Fibroblast of mammary gland (primary cell): ENCODE measurements around the gene ST3GAL4.
A peak's percentile ranks its signal among the peaks of the same experiment; 100 is the strongest.
"Not testable (repeated sequence)": the region's sequence is repeated elsewhere in the genome, so short reads cannot be mapped to it uniquely, and the experiment has no call there.

Source experiments
- DNase-seq: peaks from one replicate; pipeline ENCODE4 v3.0.0-alpha.2; 2010; ENCODE audit warnings: low read depth
- H3K4me3 ChIP-seq: 2 replicates; pipeline ENCODE4 v1.5.1; 2011; ENCODE audit warnings: low read depth, mild to moderate bottlenecking, low read length, moderate library complexity; ENCODE audit not compliant: control insufficient read depth
- CTCF ChIP-seq: conservative IDR thresholded peaks from 2 replicates; pipeline ENCODE4 v1.5.1; 2011; ENCODE audit warnings: low read depth, low read length, inconsistent platforms; ENCODE audit not compliant: control insufficient read depth, insufficient read depth

ST3GAL4 gene

GRCh38 chr11:126355324-126355925, at the start of gene ST3GAL4:
ST3GAL4 (plus strand) TSS chr11:126355686; CDS start chr11:126406156, 50,470 bp downstream.
- no peak for TF ChIP-seq CTCF
- peak within 1 kb of the TSS; percentile 84 for H3K4me3 ChIP-seq
- DNase-seq = peak; percentile 58

- H3K4me3 ChIP-seq = no peak overlapping the region
- no peak for DNase-seq
- no peak for TF ChIP-seq CTCF
Measured at GRCh38 chr11:126305699-126306098, 49.8 kb upstream of the ST3GAL4 start.

GRCh38 chr11:126307706-126308105, 47.8 kb upstream of the ST3GAL4 start:
- peak; percentile 58 for TF ChIP-seq CTCF
- DNase-seq = peak; percentile 69

GRCh38 chr11:126308271-126308671, 47.2 kb upstream of the ST3GAL4 start:
- no peak for TF ChIP-seq CTCF
- no peak overlapping the region for H3K4me3 ChIP-seq
- no peak for DNase-seq

More at GRCh38 chr11:126307706-126308105, 47.8 kb upstream of the ST3GAL4 start:
- H3K4me3 ChIP-seq = no peak overlapping the region

- not testable (repeated sequence) for H3K4me3 ChIP-seq, DNase-seq
Measured at GRCh38 chr11:126308771-126309170, 46.7 kb upstream of the ST3GAL4 start.

- peak; percentile 78 for DNase-seq
- no peak overlapping the region for H3K4me3 ChIP-seq
- peak; percentile 96 for TF ChIP-seq CTCF
Measured at GRCh38 chr11:126310200-126310991, 45.1 kb upstream of the ST3GAL4 start.

- no peak for TF ChIP-seq CTCF
- no peak for DNase-seq
- no peak overlapping the region for H3K4me3 ChIP-seq
Measured at GRCh38 chr11:126310992-126311310, 44.5 kb upstream of the ST3GAL4 start.
